A549 (cell line): ENCODE results near the gene ZNF77.
"Not testable (repeated sequence)": the region's sequence is repeated elsewhere in the genome, so short reads cannot be mapped to it uniquely, and the experiment has no call there.

Source experiments
- CEBPB ChIP-seq, 2 experiments: fragments of >200 bp in 1 of 2; sonication (Bioruptor Twin) in 1 of 2; formaldehyde crosslinking in 1 of 2; IDR thresholded peaks; 2 replicates each; pipeline ENCODE4 v1.6.1; 2012 to 2016
- CTCF ChIP-seq: fragments of >200 bp; sonication (Bioruptor Twin); formaldehyde crosslinking; IDR thresholded peaks from 3 replicates; pipeline ENCODE4 v1.5.1; 2016
- EP300 ChIP-seq, 2 experiments: fragments of >200 bp; sonication (Bioruptor Twin); formaldehyde crosslinking; IDR thresholded peaks; 2 replicates in 1 of 2; 3 replicates in 1 of 2; pipeline ENCODE4 v1.6.1; 2016 to 2017
- ESRRA ChIP-seq: fragments of 150-350 bp; IDR thresholded peaks from 2 replicates; pipeline ENCODE4 v1.6.1; 2014; ENCODE audit warnings: mild to moderate bottlenecking, low read length, borderline replicate concordance
- HDAC2 ChIP-seq: fragments of 200-600 bp; sonication (generic); IDR thresholded peaks from 2 replicates; pipeline ENCODE4 v1.6.1; 2016
- JUNB ChIP-seq: fragments of >200 bp; sonication (Bioruptor Twin); formaldehyde crosslinking; IDR thresholded peaks from 2 replicates; pipeline ENCODE4 v1.6.1; 2016
- POLR2A ChIP-seq: IDR thresholded peaks from 2 replicates; pipeline ENCODE4 v1.6.1; 2012; ENCODE audit warnings: mild to moderate bottlenecking, low read length
- POLR2AphosphoS2 ChIP-seq: conservative IDR thresholded peaks from 2 replicates; pipeline ENCODE4 v1.6.1; 2012; ENCODE audit warnings: low read length, improper control_type of control experiment, inconsistent platforms
- RFX5 ChIP-seq: fragments of 450-650 bp; IDR thresholded peaks from 2 replicates; pipeline ENCODE4 v1.7.1; 2014; ENCODE audit warnings: antibody characterized with exemption, mild to moderate bottlenecking, moderate library complexity
- ZFP36 ChIP-seq: fragments of 450-650 bp; IDR thresholded peaks from 2 replicates; pipeline ENCODE4 v1.6.1; 2014; ENCODE audit warnings: borderline replicate concordance; ENCODE audit not compliant: partially characterized antibody

- TF ChIP-seq ZFP36; CTCF; JUNB; RFX5; POLR2AphosphoS2; ESRRA; CEBPB (IDR thresholded peaks at IDR 0.05); HDAC2; POLR2A; EP300 (IDR thresholded peaks at IDR 0.05): not testable (repeated sequence)
Observed at GRCh38 chr19:2935863-2936262, 8.9 kb downstream of the ZNF77 start.
